Dendritic cell treated with granulocyte-macrophage colony-stimulating factor and Interleukin-4, amounts not matched to agents 40 ng/mL and 50 ng/mL, for 4 days (primary cell): Measurements from ENCODE around the gene KEL.
A peak's percentile ranks its signal among the peaks of the same experiment; 100 is the strongest.

Experiments used
- H3K27ac Mint-ChIP-seq: one replicate; pipeline ENCODE4 v1.8.0; 2022; ENCODE audit warnings: mild to moderate bottlenecking, mixed read lengths
- H3K27me3 Mint-ChIP-seq: one replicate; pipeline ENCODE4 v1.8.0; 2022; ENCODE audit warnings: mild to moderate bottlenecking, mixed read lengths
- H3K36me3 Mint-ChIP-seq: one replicate; pipeline ENCODE4 v1.8.0; 2022; ENCODE audit warnings: low read depth, mixed read lengths
- H3K4me1 Mint-ChIP-seq: one replicate; pipeline ENCODE4 v1.8.0; 2022; ENCODE audit warnings: low read depth, mixed read lengths
- H3K4me3 Mint-ChIP-seq: one replicate; pipeline ENCODE4 v1.8.0; 2022; ENCODE audit warnings: mild to moderate bottlenecking, moderate library complexity, mixed read lengths
- H3K9me3 Mint-ChIP-seq: one replicate; pipeline ENCODE4 v1.8.0; 2022; ENCODE audit warnings: mixed read lengths
- intact Hi-C: fragments of 100-400 bp; cut with micrococcal nuclease; formaldehyde crosslinking; loops from one replicate; pipeline ENCODE4 v1.15.0; 2022

Gene KEL

DNA sequence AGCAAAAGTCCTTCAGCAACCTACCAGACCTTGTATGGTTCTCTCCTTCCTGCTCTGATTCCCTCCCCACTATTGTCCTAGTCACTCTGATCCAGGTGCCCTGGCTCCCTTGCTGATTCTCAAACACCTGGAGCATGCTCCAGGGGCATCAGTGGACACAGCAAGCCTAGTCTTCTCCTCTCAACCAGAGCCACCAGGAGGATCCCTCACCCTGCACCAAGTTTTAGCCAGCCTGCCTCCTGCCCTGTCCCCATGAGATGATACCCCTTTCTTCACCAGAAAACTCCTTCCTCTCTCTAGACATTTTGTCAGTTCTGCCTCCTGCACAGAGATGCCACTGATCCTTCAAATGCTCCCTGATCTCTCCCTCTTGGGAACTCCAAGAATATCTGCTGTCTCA, 11.9 kb downstream of the KEL start:
- H3K4me3 Mint-ChIP-seq: no peak overlapping the region
- peaks cover 17% of the 10 kb centered on the region for H3K27me3 Mint-ChIP-seq
- intact Hi-C loops: no loop called here
- H3K27ac Mint-ChIP-seq: peak overlapping the region; percentile 20
- no peaks in the 10 kb centered on the region for H3K36me3 Mint-ChIP-seq
- H3K9me3 Mint-ChIP-seq: peaks cover 14% of the 10 kb centered on the region
- H3K4me1 Mint-ChIP-seq: no peaks in the 10 kb centered on the region

DNA sequence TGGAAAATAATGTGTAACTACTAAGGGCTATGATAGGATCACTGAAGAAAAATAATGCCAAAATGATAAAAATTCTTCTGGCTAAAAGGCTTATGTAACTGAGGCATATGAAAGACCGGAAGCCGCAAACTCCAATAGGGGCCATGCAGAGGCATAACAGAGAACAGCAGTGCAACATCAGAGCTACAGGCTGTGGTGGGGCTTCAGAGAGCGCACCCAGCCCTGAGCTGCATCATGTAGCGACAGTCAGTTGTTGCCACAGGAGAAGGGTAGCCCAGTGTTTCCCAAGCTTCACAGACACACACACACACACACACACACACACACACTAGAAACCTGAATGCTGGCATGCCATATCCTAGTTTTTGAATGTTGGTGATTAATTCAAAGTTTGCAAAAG, 13.6 kb downstream of the KEL start:
- no peak overlapping the region for H3K27ac Mint-ChIP-seq
- H3K36me3 Mint-ChIP-seq: no peaks in the 10 kb centered on the region
- H3K9me3 Mint-ChIP-seq: peaks cover 2% of the 10 kb centered on the region
- intact Hi-C loops: no loop called here
- no peak overlapping the region for H3K4me3 Mint-ChIP-seq
- peaks cover 16% of the 10 kb centered on the region for H3K27me3 Mint-ChIP-seq
- H3K4me1 Mint-ChIP-seq: no peaks in the 10 kb centered on the region

DNA sequence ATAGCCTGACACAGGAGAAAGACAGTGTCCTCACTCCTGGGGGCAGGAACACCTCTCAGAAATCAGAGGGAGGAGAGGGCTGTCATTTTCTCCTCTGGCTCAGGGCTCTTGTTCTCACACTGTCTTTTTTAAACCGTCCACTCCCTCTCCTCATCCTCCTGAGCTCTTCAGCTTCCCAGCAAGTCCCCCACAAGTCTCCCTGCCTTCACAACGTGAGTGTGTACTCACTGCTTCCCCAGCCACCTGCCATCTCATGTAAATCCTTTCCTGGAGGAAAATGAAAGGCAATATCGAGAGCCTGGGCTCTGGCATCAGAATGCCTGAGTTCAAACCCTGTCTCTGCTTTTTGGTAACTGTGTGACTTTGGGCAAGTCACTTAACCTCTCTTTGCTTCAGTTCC, 17.2 kb downstream of the KEL start:
- intact Hi-C loops: no loop called here
- peaks cover 13% of the 10 kb centered on the region for H3K27me3 Mint-ChIP-seq
- H3K4me1 Mint-ChIP-seq: no peaks in the 10 kb centered on the region
- H3K9me3 Mint-ChIP-seq: no peaks in the 10 kb centered on the region
- no peak overlapping the region for H3K4me3 Mint-ChIP-seq
- H3K27ac Mint-ChIP-seq: no peak overlapping the region
- H3K36me3 Mint-ChIP-seq: no peaks in the 10 kb centered on the region

DNA sequence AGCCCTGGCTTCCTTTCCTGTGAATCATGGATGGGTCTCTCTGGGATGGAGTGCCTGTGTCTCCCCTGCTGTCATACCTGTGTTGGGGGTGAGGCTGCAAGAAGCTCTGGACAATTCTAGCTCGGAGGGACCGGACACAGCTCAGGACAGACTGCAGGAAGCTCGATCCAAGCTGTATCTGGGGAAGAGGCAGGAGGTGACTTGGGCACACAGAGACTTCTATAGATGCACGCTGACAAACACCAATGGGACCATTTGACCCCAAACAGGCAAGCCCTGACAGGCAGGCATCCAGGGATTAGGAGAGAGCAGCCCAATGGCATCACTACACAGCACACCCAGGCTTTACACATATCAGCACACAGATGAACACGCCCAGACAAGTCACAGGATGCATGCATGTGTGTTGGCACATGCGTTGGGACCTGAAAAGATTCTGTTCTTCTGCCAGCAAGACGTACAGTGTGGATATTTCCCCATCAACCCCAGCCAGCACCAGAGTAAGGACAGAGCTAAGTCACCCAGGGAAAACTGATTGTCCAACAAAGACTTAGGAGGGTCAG, 18.4 kb downstream of the KEL start:
- Mint-ChIP-seq H3K4me1 (no peaks in the 10 kb centered on the region), H3K4me3 (no peak overlapping the region), H3K36me3 (no peaks in the 10 kb centered on the region), H3K27me3 (peaks cover 13% of the 10 kb centered on the region), H3K9me3 (no peaks in the 10 kb centered on the region), H3K27ac (no peak overlapping the region)
- intact Hi-C loops: no loop called here

DNA sequence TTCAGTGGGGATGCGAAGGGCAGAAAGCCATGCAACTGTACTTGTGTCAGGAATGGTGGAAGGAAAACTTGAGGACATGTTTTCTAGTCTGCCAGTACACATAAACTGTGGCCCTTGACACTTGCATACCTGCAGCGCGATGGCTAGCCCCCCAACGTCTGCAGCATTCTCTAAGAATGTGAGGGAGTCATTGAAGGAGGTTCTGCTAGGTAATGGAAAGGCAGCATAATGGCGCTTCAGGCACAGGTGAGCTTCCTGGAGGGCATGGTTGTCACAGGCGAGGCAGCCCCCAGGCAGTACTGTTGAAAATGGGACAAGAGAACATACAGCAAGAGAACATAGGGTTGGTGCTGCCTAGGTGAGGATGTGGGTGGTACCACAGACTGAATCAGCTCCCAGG, 19.4 kb downstream of the KEL start:
- Mint-ChIP-seq H3K4me1 (no peaks in the 10 kb centered on the region), H3K9me3 (no peaks in the 10 kb centered on the region), H3K27ac (no peak overlapping the region), H3K36me3 (no peaks in the 10 kb centered on the region), H3K27me3 (peaks cover 16% of the 10 kb centered on the region), H3K4me3 (no peak overlapping the region)
- intact Hi-C loops: no loop called here

DNA sequence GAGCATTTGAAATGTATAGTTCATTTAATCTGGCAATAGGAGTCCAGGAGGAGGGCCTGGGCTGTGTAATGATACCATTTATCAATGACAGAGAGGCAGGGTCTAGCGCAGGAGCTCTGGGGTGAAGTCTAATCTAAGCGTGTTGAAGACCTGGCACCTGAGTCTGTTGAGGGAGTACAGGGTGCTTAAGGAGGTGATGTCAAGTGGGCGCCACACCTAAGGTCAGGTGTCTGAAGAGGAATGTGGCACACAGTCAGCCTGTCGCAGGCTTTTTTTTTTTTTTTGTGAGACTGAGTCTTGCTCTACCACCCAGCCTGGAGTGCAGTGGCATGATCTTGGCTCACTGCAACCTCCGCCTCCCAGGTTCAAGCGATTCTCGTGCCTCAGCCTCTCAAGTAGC, 20.6 kb downstream of the KEL start:
- H3K27ac Mint-ChIP-seq: no peak overlapping the region
- no peaks in the 10 kb centered on the region for H3K4me1 Mint-ChIP-seq
- H3K9me3 Mint-ChIP-seq: no peaks in the 10 kb centered on the region
- peaks cover 14% of the 10 kb centered on the region for H3K27me3 Mint-ChIP-seq
- intact Hi-C loops: no loop called here
- H3K4me3 Mint-ChIP-seq: no peak overlapping the region
- H3K36me3 Mint-ChIP-seq: no peaks in the 10 kb centered on the region

DNA sequence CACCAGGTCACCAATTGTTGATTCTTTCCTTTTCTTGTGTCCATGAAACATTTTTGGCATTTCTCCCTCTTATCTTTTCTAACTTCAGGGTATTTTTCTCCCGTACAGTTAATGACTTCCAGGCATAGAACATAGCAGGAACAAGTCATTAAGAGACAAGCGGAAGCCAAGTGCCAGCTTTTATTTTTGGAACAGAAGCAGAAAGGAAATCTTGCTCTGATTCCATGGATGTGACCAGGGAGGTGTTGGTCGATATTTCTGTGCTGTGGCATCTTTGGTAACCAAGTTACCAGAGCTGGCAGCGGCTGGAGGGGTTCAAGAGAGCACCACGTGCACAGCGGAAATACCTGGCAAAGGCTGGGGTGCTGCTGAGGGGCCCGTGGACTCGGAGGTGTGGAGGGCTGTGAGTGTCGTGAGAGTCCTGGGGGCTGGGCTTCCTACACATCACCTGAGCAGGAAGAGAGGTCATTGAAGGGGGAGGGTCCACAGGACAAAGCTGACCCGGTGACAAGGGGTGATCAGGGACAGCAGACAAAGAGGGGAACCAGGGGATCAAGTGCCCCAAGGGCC, 21.1 kb downstream of the KEL start:
- H3K27ac Mint-ChIP-seq: no peak overlapping the region
- H3K27me3 Mint-ChIP-seq: peaks cover 14% of the 10 kb centered on the region
- H3K4me3 Mint-ChIP-seq: no peak overlapping the region
- no peaks in the 10 kb centered on the region for H3K9me3 Mint-ChIP-seq
- no peaks in the 10 kb centered on the region for H3K36me3 Mint-ChIP-seq
- no peaks in the 10 kb centered on the region for H3K4me1 Mint-ChIP-seq
- intact Hi-C loops: no loop called here

DNA sequence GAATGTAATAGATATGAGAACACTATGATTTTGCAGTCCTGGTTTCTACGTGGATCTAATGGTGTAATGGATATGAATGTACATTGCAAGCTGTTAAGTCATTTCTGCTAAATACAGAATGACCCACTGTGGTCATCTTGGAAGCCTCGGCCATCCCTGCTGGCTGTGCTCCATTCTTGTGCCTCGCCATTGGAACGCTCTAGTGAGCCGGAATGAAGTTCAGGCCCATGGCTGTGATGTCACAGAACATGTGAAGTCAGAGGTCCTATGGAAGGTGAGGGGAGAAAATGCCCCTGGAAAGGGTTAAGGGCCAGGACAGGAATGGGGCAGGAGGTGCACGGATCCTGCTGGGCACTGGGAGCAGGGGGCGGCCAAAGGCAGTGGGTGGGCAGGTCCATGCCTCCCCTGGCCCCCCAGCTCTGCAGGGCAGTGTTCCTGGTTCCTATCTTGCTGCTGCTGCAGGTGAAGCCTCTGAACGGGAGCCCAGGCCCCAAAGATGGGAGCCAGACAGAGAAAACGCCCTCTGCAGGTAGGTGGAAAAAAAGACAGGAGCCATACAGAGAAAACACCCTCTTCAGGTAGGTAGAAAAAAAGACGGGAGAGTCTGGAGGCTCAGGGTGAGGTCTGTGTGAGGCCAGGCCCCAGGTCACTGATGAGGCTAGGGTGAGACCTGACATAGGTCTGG, 22.8 kb downstream of the KEL start, which contains the start of gene LLCFC1:
LLCFC1 (plus strand) TSS at position 259 of the 685 bp plus-strand sequence; CDS start at position 397, 138 bp downstream.
- Mint-ChIP-seq H3K4me1 (no peaks in the 10 kb centered on the region), H3K36me3 (no peaks in the 10 kb centered on the region), H3K9me3 (no peaks in the 10 kb centered on the region), H3K27me3 (peaks cover 11% of the 10 kb centered on the region), H3K4me3 (no peak within 1 kb of the TSS), H3K27ac (no peak within 1 kb of the TSS)
- intact Hi-C loops: no loop called here

DNA sequence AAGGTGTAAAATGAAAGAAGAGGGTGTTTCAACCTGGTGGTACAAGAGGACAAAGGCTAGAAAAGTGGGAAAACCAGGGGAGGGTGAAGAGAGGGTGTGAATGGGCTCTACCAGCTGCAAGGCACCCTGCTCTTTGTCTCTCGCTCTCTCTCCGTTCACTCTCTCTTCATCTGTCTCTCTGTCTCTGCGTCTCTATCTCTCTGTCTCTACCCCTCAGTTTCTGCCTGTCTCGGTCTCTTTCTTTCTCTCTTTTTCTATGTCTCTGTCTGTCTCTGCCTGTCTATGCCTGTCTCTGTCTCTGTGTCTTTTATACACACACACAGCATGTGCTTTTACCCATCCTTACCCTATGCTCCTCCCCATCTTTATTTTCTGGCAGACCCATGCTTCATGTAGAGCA, 23.6 kb downstream of the KEL start:
- H3K27ac Mint-ChIP-seq: no peak overlapping the region
- H3K4me3 Mint-ChIP-seq: no peak overlapping the region
- H3K9me3 Mint-ChIP-seq: no peaks in the 10 kb centered on the region
- peaks cover 13% of the 10 kb centered on the region for H3K27me3 Mint-ChIP-seq
- H3K4me1 Mint-ChIP-seq: no peaks in the 10 kb centered on the region
- intact Hi-C loops: no loop called here
- H3K36me3 Mint-ChIP-seq: no peaks in the 10 kb centered on the region

DNA sequence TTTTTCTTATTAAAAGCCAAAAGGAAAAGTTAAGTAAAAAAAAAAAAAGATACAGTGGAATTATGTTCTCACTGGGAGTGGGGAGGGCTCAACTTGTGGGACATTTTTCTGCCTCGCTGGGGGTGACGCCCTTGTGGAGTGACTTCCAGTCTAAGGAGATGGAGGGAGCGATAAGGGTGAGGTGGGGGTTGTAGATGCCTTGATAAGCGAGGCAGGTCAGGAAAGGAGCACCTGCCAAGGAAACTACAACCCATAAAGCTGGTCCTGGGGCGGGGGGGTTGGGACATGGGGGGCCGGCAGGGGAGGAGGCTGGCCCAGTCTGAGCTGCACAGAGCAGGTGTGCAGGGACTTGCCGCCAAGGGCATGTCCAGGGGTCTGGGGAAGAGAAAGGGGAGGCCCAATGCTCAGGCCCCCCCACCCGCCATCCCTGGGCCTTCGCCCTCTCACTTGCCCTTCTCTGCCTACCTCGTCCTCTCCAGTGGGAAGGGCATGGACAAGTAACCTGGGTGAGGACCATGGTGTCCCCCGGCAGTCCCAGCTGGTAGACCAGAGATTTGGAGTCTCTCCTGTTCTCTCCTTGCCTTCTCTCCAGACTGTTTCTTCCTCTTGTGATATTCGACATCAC, 26.1 kb downstream of the KEL start:
- no peak overlapping the region for H3K27ac Mint-ChIP-seq
- intact Hi-C loops: no loop called here
- H3K4me1 Mint-ChIP-seq: no peaks in the 10 kb centered on the region
- H3K9me3 Mint-ChIP-seq: no peaks in the 10 kb centered on the region
- H3K4me3 Mint-ChIP-seq: no peak overlapping the region
- H3K27me3 Mint-ChIP-seq: peaks cover 6% of the 10 kb centered on the region
- H3K36me3 Mint-ChIP-seq: no peaks in the 10 kb centered on the region

DNA sequence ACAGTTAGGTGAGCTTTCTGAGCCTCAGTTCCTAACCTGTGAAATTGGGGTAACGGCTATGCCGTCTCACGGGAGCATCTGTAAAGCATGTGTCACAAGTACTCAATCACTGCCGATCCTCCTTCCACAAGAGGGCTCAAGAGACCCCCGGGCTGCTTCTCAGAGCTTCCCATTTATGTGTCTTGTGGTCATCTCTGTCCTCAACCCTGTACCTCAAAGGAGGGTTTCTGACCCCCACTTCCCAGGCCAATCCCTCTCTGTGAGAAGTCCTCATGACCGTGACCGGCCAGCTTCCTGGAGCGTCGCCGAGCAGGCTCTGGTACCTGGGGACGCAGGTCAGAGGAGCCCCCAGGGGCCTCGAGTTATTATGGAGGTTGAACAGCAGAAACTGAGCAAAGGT, 28.1 kb downstream of the KEL start:
- Mint-ChIP-seq H3K9me3 (peaks cover 8% of the 10 kb centered on the region), H3K4me1 (peaks cover 1% of the 10 kb centered on the region), H3K4me3 (no peak overlapping the region), H3K27me3 (peaks cover 6% of the 10 kb centered on the region), H3K27ac (no peak overlapping the region), H3K36me3 (no peaks in the 10 kb centered on the region)
- intact Hi-C loops: no loop called here

DNA sequence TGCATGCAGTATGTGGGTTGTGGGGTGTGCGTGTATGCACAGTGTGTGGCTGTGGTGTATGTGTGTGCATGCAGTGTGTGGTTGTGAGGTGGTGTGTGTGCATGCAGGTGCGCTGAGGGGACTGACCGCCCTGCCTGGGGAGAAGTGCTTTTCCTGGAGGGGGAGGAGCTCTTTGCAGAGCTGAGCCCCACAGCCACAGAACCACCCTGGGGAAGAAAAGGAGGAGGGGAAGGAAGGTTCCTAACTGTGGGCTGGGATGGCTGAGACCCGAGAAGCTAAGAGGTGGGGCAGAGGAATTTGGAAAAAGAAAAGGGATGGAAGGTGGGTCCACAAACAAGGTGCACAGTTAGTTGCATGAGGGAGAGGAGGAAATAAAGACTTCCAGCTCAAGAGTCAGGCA, 28.5 kb downstream of the KEL start, which contains the start of gene TRPV5:
TRPV5 (minus strand) TSS at position 123 of the 400 bp plus-strand sequence. CDS start 287 bp downstream, outside the sequence.
- H3K4me3 Mint-ChIP-seq: no peak within 1 kb of the TSS

DNA sequence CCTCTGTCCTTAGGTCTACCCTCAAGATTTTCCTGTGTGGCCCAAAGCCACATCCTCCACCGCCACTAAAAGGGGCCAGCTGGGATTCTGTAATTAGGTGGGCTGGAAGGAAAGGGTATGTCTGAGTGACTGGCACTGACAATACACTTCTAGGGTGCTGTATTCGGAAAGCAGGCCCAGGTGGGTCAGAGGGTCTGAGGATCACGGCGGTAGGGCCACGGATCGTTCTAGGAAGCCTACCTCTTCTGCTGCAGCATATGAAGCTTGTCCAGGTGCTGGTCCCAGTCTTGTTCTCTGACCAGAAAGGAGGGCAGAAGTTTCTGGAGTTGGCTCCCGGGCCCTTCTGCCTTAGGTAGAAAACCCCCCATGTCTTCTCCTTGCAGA, 29.1 kb downstream of the KEL start:
- H3K9me3 Mint-ChIP-seq: peaks cover 8% of the 10 kb centered on the region
- intact Hi-C loops: no loop called here
- H3K36me3 Mint-ChIP-seq: peaks cover 5% of the 10 kb centered on the region
- H3K4me3 Mint-ChIP-seq: no peak overlapping the region
- no peak overlapping the region for H3K27ac Mint-ChIP-seq
- peaks cover 4% of the 10 kb centered on the region for H3K27me3 Mint-ChIP-seq
- H3K4me1 Mint-ChIP-seq: peaks cover 11% of the 10 kb centered on the region

More for the DNA sequence above, 28.5 kb downstream of the KEL start, which contains the start of gene TRPV5:
- intact Hi-C loops: no loop called here
- H3K36me3 Mint-ChIP-seq: no peaks in the 10 kb centered on the region
- no peak within 1 kb of the TSS for H3K27ac Mint-ChIP-seq
- peaks cover 8% of the 10 kb centered on the region for H3K9me3 Mint-ChIP-seq
- H3K4me1 Mint-ChIP-seq: peaks cover 6% of the 10 kb centered on the region
- H3K27me3 Mint-ChIP-seq: peaks cover 4% of the 10 kb centered on the region

DNA sequence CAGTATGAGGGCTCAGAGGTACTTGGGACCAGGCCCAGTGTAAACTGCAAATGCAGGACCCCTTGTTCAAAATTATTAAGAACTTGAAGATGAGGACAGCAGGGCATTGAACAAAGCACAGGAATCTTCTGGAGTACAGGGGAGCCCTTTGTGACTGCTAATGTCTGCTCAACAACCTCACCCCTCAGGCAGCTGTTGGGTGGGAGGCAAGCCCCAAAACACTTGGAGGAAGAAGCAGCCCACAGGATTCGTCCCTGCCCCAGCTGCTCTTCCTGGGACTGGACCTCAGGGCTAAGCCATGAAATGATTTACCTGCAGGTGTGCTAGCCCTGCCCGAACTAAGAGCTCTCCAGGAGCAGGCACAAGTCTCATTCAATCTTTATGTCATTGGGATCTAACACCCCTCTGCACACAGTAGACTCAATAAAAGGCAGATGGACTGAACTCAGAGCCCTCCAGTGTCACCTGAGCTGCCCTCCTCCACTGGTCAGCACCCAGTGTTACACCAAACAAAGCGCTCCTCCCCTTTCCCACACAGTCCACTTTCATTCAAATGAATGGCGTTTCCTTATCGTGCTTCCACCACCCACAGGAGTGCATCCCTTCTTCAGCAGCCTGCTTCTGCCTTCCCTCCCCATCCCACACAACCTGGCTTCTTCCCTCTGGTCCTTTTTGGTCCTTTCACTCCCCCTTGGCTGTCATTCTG, 29.6 kb downstream of the KEL start:
- Mint-ChIP-seq H3K9me3 (peaks cover 13% of the 10 kb centered on the region), H3K27ac (no peak overlapping the region), H3K4me3 (no peak overlapping the region), H3K27me3 (peaks cover 4% of the 10 kb centered on the region), H3K4me1 (peaks cover 16% of the 10 kb centered on the region), H3K36me3 (peaks cover 11% of the 10 kb centered on the region)
- intact Hi-C loops: no loop called here
